Diencephalon (tissue), 1 donor: ENCODE results near the gene TLR8. TPM values are rescaled to one million over a fixed set of nuclear protein-coding genes. Genes with fewer than 3 reads are reported as not detected.

ENCODE experiments used
- total RNA-seq: library from RNA; depleted of rRNA; stranded (reverse); fragments of >200 nt; gene quantifications from one replicate; pipeline ENCODE4 v1.2.3, GENCODE V29; 2014

The TLR8 gene
- total RNA-seq, result 1.2 TPM

DNA sequence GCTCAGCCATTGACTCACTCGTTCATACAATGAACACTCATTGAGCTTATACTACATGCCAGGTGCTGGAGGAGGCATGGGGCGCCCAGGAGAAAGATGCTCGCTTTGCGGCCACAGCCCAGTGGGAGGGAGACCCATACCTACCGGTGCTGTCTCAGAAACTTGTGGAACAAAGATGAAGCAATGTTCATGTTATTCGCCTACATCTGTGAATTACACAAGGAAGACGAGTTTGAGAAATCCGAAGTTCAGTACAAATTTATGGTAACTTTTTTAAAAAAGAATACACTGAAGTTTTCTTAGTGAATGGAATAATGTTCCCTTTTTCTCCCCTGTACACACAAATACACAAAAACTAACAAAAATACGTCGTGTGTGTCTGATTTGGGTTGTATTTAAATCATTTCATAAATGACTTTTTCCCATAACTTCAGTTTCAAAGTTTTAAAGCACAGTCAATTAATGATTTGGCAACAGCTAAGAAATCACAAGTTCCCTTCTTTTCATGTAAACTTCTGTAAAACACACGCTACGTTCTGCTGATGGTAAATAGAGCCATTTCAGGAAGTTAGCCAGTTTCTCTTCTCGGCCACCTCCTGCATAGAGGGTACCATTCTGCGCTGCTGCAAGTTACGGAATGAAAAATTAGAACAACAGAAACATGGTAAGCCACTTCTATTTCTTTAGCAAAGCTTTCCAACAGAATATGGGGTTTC, at the start of gene TLR8:
TSS of gene TLR8 (plus strand) at position 575 of the 716 bp plus-strand sequence. CDS start at position 662, 87 bp downstream.

DNA sequence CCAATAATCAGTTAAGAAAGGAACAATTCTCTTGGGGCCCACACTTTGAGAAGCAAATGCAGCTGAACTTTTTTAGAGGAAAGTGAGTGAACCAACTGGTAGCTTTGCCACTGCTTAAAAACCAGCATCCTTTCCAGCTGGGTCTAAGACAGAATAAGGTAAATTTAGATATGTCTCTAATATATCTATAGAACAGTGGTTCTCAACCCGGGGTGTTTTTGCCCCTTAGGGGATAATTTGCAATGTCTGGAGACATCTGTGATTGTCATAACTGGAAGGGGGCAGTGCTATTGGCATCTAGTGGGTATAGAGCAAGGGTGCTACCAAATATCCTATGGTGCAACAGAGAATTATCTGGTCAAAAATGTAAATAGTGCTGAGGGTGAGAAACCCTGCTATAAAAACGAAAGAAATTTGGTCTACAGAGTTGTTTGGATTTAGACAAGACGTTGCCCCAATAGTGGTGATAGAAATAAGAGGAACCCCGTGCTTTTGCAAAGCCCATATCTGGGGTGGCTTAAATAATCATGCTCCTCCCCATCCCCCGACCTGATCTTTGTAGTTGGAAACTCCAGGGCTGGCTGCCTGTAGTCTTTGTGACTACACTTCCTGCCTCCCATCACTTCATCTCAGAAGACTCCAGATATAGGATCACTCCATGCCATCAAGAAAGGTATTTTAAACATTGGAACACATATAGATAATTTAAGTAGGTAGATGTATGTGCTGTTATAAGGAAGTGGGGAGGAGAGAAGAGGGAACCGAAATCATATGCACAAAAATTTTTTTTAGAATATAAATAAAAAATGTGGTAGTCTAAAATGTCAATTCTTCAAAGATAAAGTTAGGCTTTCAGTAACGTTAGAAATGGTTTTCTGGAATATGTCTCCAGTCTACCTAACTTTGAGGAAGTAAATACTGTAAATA, 39.7 kb upstream of the TLR8 start, which contains the start of gene TLR7:
TSS of gene TLR7 (plus strand) at position 622 of the 927 bp plus-strand sequence. CDS start 507 bp downstream, outside the sequence.

Other genes with a start within 250 kb of the TLR8 start
- gene PRPS2, start 115.2 kb upstream of the TLR8 start, total RNA-seq, result 15.9 TPM
- gene TLR7, start 39.5 kb upstream of the TLR8 start, total RNA-seq, result 3.5 TPM
- 3,693 TPM for gene TMSB4X, start 68.5 kb downstream of the TLR8 start, total RNA-seq
- gene FAM9C, start 138.0 kb downstream of the TLR8 start, total RNA-seq, result under 0.01 TPM